DMS 273 (cell line): Measurements from ENCODE around the gene PCSK6.
A peak's percentile ranks its signal among the peaks of the same experiment; 100 is the strongest.

Source experiments
- DNase-seq: peaks from one replicate; lab custom pipeline; 2025; ENCODE audit not compliant: unreplicated experiment; lab: John Stamatoyannopoulos, UW

The PCSK6 gene

GRCh38 chr15:101499863-101500713 is 10.6 kb upstream of the PCSK6 start:
- peak; percentile 95 for DNase-seq

DNA sequence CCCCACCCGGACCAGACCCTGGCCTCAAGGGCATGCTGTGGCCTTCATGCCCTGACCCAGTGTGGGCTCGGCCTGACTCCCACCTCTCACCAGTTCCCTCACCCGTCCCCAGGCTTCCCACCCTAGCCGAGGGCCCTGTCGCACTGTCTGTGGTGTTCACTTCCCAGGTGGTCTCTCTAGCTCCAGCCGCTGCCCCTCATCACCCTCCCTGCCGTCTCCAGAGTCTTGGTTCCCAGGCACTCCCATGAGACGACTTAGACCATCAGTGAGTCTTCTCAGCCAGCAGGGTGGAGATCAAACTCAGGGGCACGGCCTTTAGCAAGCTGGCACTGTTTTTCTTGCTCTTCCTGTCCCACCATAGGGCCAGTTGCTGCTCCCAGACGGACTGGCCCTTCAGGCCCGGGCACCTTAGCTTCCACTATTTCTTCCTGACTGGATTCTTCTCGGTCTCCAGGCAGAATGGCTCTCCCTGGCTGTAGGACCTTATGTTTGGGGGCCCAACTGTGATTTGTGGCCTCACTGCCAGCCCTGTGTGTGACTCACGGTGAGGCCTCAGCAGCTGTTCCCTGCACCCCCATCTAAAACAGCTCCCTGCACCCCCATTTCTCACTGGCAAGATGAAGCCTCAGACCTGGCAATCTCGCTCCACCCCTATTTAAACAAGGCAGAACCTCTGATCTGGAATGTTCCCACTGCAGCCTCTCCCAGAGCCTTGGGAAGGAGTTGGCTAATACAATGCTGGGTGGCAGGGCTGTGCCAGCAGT is 9.4 kb upstream of the PCSK6 start:
- peak; percentile 30 for DNase-seq

DNA sequence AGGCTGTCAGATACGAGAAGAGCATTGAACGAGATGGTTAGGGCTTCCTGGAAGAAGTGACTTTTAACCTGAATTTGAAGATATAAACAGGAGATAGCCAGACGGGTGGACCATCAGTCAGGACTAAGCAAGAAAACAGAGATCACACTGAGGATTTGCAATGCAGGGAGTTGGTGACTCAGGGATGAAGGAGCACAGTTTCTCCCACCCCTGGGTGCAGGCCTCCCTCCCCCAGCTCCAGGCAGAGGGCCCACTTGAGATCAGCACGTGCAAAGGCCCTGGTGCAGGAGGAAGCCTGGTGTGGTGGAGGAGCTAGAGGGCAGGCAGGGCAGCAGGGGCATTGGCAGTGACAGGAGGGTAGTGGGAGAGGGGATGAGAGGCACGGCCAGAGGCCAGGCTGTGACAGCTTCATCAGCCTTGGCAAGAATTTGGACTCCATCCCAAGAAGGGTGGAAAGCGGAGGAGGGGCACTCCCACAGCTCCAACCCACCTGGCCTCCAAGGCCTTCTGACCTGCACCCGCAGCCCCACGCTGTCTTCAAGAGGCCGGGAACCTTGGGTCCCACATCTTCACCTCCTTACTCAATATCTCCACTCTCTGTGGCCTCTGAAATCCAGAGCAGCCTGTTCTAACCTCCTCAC is 8.7 kb upstream of the PCSK6 start:
- no peak for DNase-seq

- DNase-seq, result no peak
These were observed 8.1 kb upstream of the PCSK6 start for GRCh38 chr15:101497484-101498034.

- DNase-seq, result no peak
These were observed 7.5 kb upstream of the PCSK6 start for GRCh38 chr15:101497017-101497416.

- DNase-seq, result no peak
These were observed 6.9 kb upstream of the PCSK6 start for GRCh38 chr15:101496198-101496986.

- DNase-seq, result no peak
These were observed 6.1 kb upstream of the PCSK6 start for GRCh38 chr15:101495334-101496197.

- no peak for DNase-seq
These were observed 4.8 kb upstream of the PCSK6 start for GRCh38 chr15:101494251-101494796.

- peak; percentile 11 for DNase-seq
These were observed 3.5 kb upstream of the PCSK6 start for GRCh38 chr15:101492766-101493692.

- DNase-seq, result no peak
These were observed 2.5 kb upstream of the PCSK6 start for GRCh38 chr15:101491734-101492640.

DNA sequence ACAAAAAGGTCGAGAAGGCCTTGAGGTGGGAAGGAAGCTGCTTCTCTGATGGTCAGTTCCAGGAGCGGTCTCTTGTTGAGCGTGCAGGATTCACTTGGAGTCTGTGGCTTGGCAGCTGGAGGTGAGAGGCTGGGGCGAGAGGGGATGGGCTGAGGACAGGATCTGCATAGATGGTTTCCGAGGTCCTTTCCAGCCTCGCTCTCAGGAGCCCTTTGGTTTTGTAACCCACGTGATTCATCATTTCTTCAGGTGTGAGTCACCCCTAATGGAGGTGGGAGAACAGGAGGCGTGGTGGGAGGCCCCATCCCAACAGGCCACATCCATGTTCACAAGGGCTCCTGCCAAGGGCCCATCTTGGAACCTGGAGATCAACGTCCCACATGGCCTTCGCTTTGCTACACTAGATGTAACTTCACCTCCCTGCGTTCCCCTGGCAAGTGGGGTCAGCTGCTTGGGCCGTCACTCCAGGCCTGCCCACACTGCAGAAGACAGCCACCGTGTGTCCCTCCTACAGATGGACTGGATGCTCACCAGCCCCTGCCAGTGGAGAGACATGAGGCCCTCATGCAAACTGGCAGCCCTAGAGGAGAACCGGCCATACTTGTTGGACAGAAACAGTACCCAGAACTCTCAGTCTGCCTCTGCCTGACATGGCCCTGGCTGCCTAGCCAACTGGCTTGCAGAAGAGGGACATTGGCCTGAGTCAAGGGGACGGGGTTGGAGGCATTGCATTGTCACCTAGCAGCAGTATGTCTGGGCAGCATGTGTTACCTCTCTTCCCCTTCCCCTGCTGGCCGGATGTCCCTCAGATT is 1.6 kb upstream of the PCSK6 start:
- DNase-seq, result no peak

- peak; percentile 14 for DNase-seq
These were observed 943 bp upstream of the PCSK6 start for GRCh38 chr15:101490408-101490891.

GRCh38 chr15:101489237-101489598 is 289 bp downstream of the PCSK6 start:
- DNase-seq, result peak; percentile 76

- peak; percentile 17 for DNase-seq
These were observed 975 bp downstream of the PCSK6 start for GRCh38 chr15:101488300-101489164.

DNA sequence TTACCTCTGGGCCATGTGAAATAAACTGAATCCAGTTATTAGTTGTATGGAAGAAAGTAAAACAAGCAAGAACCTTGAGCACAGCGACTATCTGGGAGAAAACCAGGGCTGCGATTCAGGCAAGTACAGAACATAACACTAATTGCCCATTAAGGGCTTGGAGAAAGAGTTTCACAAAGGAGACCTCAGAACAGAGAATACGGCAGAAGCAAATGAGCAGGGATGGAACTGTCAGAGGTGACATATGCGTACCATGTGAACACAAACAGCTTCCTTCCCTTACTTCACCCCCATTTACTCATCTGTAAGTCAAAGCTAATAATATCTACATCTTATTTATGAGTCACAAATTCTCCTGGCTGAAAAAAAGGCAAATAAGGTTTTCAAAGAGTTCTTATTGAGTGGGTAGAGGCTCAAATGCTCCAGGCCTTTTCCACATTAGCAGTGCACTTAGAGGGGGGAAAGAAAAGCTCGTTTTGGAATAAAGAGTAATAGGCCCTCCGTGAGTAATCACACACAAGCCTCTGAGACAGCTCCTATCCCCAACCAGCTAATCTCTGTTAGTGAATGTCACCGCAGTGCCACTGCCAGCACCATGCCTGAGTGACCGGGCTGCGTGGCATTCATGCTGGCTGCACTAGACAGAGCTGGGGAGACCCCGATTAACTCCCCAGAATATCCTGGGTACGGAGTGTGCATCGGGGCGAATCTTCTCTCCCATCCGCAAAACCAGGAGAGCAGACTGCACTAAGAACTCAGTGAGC is 2.6 kb downstream of the PCSK6 start:
- DNase-seq, result no peak
